Body of pancreas (tissue), 4 donors: ENCODE results near the gene CLIP1.

Source experiments
- CTCF ChIP-seq, 7 experiments: fragments of 450-650 bp in 4 of 7; fragments of 200-600 bp in 3 of 7; sonication (generic) in 3 of 7; IDR thresholded peaks; one replicate each; pipeline ENCODE4 v1.5.1; 2016 to 2019; ENCODE audit warnings: antibody characterized with exemption in 7 of 7
- POLR2A ChIP-seq, 3 donors: fragments of 450-650 bp; IDR thresholded peaks; one replicate each; pipeline ENCODE4 v1.6.1; 2016; ENCODE audit warnings: antibody characterized with exemption in 3 of 3, mild to moderate bottlenecking in 2 of 3

- TF ChIP-seq CTCF (IDR thresholded peaks at IDR 0.05) (no peak), POLR2A (IDR thresholded peaks at IDR 0.05) (no peak)
Observed at GRCh38 chr12:122412851-122413433, 9.5 kb downstream of the CLIP1 start.
